Naive B cell (primary cell): Measurements from ENCODE around the gene CASK. TPM values are rescaled to one million over a fixed set of nuclear protein-coding genes. Genes with fewer than 3 reads are reported as not detected.
"Not testable (repeated sequence)": the region's sequence is repeated elsewhere in the genome, so short reads cannot be mapped to it uniquely, and the experiment has no call there.

ENCODE experiments used
- ATAC-seq, 2 donors: fragments of 150-1000 bp; cut with Tn5 transposase; 2 replicates each; pipeline ENCODE4 v1.10.0; 2021; ENCODE audit warnings: low read depth in 2 of 2, mild to moderate bottlenecking in 2 of 2, moderate library complexity in 2 of 2
- DNase-seq: peaks from one replicate; pipeline ENCODE4 v3.0.0; 2022
- H3K27ac Mint-ChIP-seq, 6 donors: one replicate each; pipeline ENCODE4 v1.8.0; 2020 to 2022; ENCODE audit warnings: mild to moderate bottlenecking in 6 of 6, mixed read lengths in 6 of 6, moderate library complexity in 5 of 6, inconsistent platforms in 2 of 6
- H3K27me3 Mint-ChIP-seq, 3 donors: one replicate each; pipeline ENCODE4 v1.8.0; 2021 to 2022; ENCODE audit warnings: mixed read lengths in 3 of 3, mild to moderate bottlenecking in 1 of 3
- H3K36me3 Mint-ChIP-seq, 2 donors: one replicate each; pipeline ENCODE4 v1.8.0; 2020 to 2022; ENCODE audit warnings: mixed read lengths in 2 of 2, inconsistent platforms in 1 of 2, mild to moderate bottlenecking in 1 of 2
- H3K4me1 Mint-ChIP-seq, 3 donors: one replicate each; pipeline ENCODE4 v1.8.0; 2020 to 2022; ENCODE audit warnings: mixed read lengths in 3 of 3, inconsistent platforms in 1 of 3, mild to moderate bottlenecking in 1 of 3, moderate library complexity in 1 of 3
- H3K4me3 Mint-ChIP-seq, 8 donors: one replicate each; pipeline ENCODE4 v1.8.0; 2020 to 2022; ENCODE audit warnings: mild to moderate bottlenecking in 8 of 8, mixed read lengths in 8 of 8, moderate library complexity in 8 of 8, inconsistent platforms in 2 of 8
- H3K9me3 Mint-ChIP-seq, 7 donors: one replicate each; pipeline ENCODE4 v1.8.0; 2020 to 2022; ENCODE audit warnings: mixed read lengths in 7 of 7, mild to moderate bottlenecking in 5 of 7, inconsistent platforms in 2 of 7, moderate library complexity in 1 of 7
- polyA plus RNA-seq, 6 donors: library from polyadenylated mRNA; unstranded; fragments of 300-500 nt; fragmentation: Illumina TruSeq; gene quantifications; one replicate each; pipeline ENCODE4 v1.2.3, GENCODE V29; 2021; ENCODE audit warnings: low read depth in 6 of 6

The CASK gene
- polyA plus RNA-seq, 6 donors from 2014 or later: 2.6 to 10.8 (median 6.2) TPM

DNA sequence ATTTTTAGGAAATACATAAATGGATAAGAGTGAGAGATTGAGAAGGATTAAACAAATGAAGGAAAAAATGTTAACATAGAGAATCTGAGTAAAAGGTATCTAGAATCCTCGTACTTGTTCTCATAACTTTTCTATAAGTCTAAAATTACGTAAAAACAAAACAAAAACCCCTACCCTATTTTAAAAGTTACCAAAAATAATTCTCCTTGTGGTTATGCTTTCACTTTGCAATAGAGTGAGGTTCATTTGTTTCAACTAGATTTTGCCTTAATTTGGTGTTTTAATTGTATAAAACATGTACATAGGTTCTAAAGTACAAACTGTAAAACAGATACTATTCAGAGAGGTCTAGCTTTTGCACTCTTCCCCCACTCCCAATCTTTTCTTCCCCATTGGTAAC lies 238.4 kb downstream of the CASK start:
- ATAC-seq: no peak
- H3K9me3 Mint-ChIP-seq: peaks cover 0 to 2% (median 0%) of the 10 kb centered on the region in 7 donors
- no peaks in the 10 kb centered on the region for H3K36me3 Mint-ChIP-seq
- H3K4me3 Mint-ChIP-seq: peak overlapping the region in 1 of 8 donors; percentile 10
- H3K27ac Mint-ChIP-seq: peak overlapping the region in 2 of 6 donors; percentile 30 to 38
- no peak for DNase-seq
- H3K4me1 Mint-ChIP-seq: peaks cover 11 to 28% (median 20%) of the 10 kb centered on the region in 3 donors
- H3K27me3 Mint-ChIP-seq: no peaks in the 10 kb centered on the region

DNA sequence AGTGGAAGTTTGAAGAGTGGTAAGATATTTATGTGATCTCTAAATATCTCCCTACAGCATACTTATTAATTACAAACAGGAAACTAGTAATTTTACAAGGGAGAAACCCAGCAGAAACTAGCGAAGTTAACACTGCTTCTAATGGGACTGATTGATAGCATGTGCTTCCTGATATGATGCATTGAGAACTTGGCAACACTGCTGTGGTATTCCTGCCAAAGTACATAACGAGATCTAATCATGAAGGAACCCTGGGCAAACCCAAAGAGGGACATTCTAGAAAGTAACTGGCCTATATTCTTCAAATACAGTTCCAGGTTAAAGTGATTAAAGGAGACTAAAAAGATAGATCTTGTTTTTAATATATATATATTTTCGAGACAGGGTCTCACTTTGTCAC lies 239.2 kb downstream of the CASK start:
- H3K27ac Mint-ChIP-seq: no peak overlapping the region
- H3K4me3 Mint-ChIP-seq: no peak overlapping the region
- no peaks in the 10 kb centered on the region for H3K27me3 Mint-ChIP-seq
- ATAC-seq (no peak), DNase-seq (no peak)
- H3K36me3 Mint-ChIP-seq: no peaks in the 10 kb centered on the region
- peaks cover 11 to 28% (median 20%) of the 10 kb centered on the region in 3 donors for H3K4me1 Mint-ChIP-seq
- H3K9me3 Mint-ChIP-seq: peaks cover 0 to 2% (median 0%) of the 10 kb centered on the region in 7 donors

DNA sequence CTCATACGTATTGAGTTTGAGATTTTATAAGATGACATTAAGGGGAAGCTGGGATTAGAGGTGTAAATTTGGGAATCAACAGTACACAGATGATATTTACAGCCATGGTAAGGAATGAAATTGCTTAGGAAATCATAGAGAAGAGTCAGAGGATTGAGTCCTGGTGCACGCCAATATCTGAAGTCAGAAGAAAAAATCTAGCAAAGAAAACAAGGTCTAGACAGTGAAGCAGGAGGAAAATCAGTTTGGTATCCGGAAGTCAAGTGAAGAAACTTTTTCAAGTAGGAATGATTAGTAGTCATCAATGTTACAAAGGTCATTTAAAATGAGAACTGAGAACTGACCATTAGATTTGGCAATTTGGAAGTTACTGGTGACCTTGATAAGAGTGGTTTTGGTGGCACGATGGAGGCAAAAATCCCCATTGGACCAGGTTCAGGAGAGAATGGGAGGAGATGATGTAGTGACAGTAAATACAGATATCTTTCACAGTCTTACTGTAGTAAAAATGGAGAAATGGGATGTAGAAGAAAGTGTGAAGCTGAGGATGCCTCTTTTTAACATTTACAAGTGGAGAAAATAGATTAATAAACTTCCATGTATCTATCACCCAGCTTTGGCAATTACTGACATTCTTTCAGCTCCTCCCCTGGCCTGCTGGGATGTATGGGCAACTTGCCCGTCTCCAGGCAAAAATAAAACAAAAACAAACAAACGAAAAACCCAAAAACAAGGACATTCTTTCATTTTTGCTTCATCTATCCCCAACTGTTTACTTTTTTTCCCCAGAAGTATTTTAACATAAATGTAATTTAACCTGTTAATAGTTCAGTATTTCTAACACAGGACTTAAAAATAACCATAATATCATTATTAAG lies 245.9 kb downstream of the CASK start:
- no peaks in the 10 kb centered on the region for H3K36me3 Mint-ChIP-seq

DNA sequence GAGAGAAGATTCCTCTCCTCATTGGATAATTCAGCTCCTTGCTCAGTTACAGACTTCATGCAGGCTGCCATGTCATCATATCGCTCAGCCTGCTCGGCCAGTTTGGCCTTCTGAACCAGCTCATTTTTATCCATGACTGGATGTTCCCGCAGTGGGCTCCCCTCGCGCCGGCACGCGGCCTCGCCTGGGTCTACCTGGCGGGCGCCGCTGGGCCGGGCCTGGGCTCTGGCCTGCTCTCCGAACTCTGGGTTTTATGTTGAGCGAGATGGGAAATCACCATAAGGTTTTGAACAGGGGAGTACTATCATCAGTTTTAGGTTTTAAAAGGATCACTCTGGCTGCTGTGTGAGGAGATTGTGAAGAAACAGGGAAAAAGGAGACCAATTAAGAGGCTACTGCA lies 247.0 kb downstream of the CASK start:
- not testable (repeated sequence) for H3K4me1 Mint-ChIP-seq, H3K9me3 Mint-ChIP-seq, ATAC-seq, H3K4me3 Mint-ChIP-seq, H3K36me3 Mint-ChIP-seq, H3K27me3 Mint-ChIP-seq, DNase-seq
- peak overlapping the region in 1 of 6 donors; percentile 57 for H3K27ac Mint-ChIP-seq

More for the DNA sequence above, 245.9 kb downstream of the CASK start:
- H3K4me3 Mint-ChIP-seq: no peak overlapping the region
- peaks cover 0 to 4% (median 3%) of the 10 kb centered on the region in 3 donors for H3K4me1 Mint-ChIP-seq
- H3K27me3 Mint-ChIP-seq: peaks cover 0 to 8% (median 0%) of the 10 kb centered on the region in 3 donors
- H3K27ac Mint-ChIP-seq: peak overlapping the region in 1 of 6 donors; percentile 40
- ATAC-seq: no peak
- peaks cover 0 to 3% (median 0%) of the 10 kb centered on the region in 7 donors for H3K9me3 Mint-ChIP-seq
- DNase-seq: no peak

- peaks cover 0 to 5% (median 3%) of the 10 kb centered on the region in 3 donors for H3K4me1 Mint-ChIP-seq
- H3K36me3 Mint-ChIP-seq: no peaks in the 10 kb centered on the region
- H3K27ac Mint-ChIP-seq: no peak overlapping the region
- H3K27me3 Mint-ChIP-seq: peaks cover 0 to 8% (median 0%) of the 10 kb centered on the region in 3 donors
- no peak for ATAC-seq
- DNase-seq: no peak
- no peak overlapping the region for H3K4me3 Mint-ChIP-seq
- peaks cover 0 to 1% (median 0%) of the 10 kb centered on the region in 7 donors for H3K9me3 Mint-ChIP-seq
Measured at GRCh38 chrX:41672643-41673042, 250.7 kb downstream of the CASK start.

GRCh38 chrX:41671082-41671481 lies 252.3 kb downstream of the CASK start:
- no peak overlapping the region for H3K27ac Mint-ChIP-seq
- peaks cover 0 to 1% (median 0%) of the 10 kb centered on the region in 7 donors for H3K9me3 Mint-ChIP-seq
- no peaks in the 10 kb centered on the region for H3K27me3 Mint-ChIP-seq
- peaks cover 0 to 6% (median 5%) of the 10 kb centered on the region in 3 donors for H3K4me1 Mint-ChIP-seq
- ATAC-seq (no peak), DNase-seq (no peak)
- H3K4me3 Mint-ChIP-seq: no peak overlapping the region
- H3K36me3 Mint-ChIP-seq: no peaks in the 10 kb centered on the region

DNA sequence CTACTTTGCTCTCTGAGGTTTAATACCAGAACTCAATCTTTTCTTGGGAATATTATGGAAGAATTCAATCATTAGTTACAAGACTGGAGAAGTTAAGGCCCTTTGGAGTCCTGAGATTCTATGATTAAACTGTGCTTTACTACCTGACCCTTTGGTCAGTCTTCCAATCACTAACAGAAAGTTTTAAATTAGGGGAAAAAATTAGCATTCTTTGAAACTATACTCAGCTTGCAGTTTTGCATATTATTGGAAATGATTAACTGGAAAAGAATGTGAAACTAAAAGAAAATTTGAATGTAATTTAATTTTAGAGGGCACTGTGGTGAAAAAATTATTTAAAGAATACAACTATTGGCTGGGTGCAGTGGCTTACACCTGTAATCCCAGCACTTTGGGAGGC lies 253.2 kb downstream of the CASK start:
- Mint-ChIP-seq H3K4me3 (peak overlapping the region in 1 of 8 donors; percentile 2), H3K27me3 (no peaks in the 10 kb centered on the region), H3K9me3 (peaks cover 0 to 1% (median 0%) of the 10 kb centered on the region in 7 donors), H3K4me1 (peaks cover 4 to 10% (median 9%) of the 10 kb centered on the region in 3 donors), H3K36me3 (no peaks in the 10 kb centered on the region), H3K27ac (no peak overlapping the region)
- no peak for ATAC-seq
- no peak for DNase-seq

- Mint-ChIP-seq H3K4me1 (peaks cover 4 to 10% (median 9%) of the 10 kb centered on the region in 3 donors), H3K4me3 (no peak overlapping the region), H3K9me3 (no peaks in the 10 kb centered on the region), H3K36me3 (no peaks in the 10 kb centered on the region), H3K27me3 (no peaks in the 10 kb centered on the region), H3K27ac (no peak overlapping the region)
- DNase-seq (no peak), ATAC-seq (no peak)
Measured at GRCh38 chrX:41667631-41668030, 255.7 kb downstream of the CASK start.

- ATAC-seq: no peak
- Mint-ChIP-seq H3K36me3 (peaks cover 0 to 7% of the 10 kb centered on the region in 2 donors), H3K9me3 (no peaks in the 10 kb centered on the region), H3K27ac (no peak overlapping the region), H3K27me3 (no peaks in the 10 kb centered on the region), H3K4me3 (no peak overlapping the region), H3K4me1 (peaks cover 4 to 10% (median 5%) of the 10 kb centered on the region in 3 donors)
- DNase-seq: no peak
Measured at GRCh38 chrX:41666251-41666650, 257.1 kb downstream of the CASK start.

DNA sequence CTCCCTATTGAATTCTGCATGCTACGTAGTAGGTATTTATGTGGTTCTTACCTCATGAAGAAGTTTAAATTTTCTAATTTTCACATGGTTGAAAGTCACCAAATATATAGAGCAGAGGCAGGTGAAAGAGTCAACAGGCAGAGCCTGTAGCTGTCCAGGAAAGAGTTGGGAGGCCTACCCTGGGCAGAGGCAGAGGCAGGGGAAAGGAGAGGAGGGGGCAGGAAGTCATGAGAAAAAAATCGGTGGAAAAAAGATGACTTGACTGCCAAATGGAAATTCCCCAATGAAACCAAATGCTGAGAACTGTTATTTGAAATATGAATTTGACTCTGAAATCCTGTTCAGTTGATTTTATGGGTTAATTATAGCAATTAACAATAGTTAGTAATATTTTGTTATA lies 257.7 kb downstream of the CASK start:
- peaks cover 0 to 7% of the 10 kb centered on the region in 2 donors for H3K36me3 Mint-ChIP-seq
- H3K27me3 Mint-ChIP-seq: no peaks in the 10 kb centered on the region
- H3K4me1 Mint-ChIP-seq: peaks cover 4 to 10% (median 5%) of the 10 kb centered on the region in 3 donors
- H3K4me3 Mint-ChIP-seq: no peak overlapping the region
- peak overlapping the region in 1 of 6 donors; percentile 56 for H3K27ac Mint-ChIP-seq
- DNase-seq (no peak), ATAC-seq (no peak)
- H3K9me3 Mint-ChIP-seq: no peaks in the 10 kb centered on the region

GRCh38 chrX:41664908-41665307 lies 258.4 kb downstream of the CASK start:
- H3K4me3 Mint-ChIP-seq: no peak overlapping the region

DNA sequence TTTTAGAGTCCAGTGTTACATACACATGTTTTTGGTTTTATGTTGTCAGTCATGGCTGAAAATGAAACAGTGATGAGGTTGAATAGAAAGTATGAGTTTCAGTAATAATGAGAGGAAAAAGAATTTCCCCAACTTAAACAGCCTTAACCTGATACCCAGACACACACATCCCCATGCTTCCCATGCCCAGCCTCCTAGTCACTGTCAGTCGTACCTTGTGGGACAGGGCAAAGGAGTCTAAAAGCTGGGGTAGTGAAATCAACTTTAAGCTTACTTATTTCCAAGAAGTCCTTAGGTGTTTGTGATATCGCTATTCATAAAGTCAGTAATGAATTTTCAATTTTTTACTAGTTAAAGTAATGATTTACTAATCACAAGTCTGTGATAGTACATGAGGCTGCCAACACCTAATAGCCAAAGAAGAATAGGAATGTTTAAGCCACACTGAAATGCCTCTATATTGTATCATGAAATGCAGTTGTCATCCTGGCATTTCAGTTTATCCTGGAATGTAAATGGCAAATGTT lies 258.9 kb downstream of the CASK start:
- Mint-ChIP-seq H3K4me3 (no peak overlapping the region), H3K9me3 (no peaks in the 10 kb centered on the region), H3K27me3 (no peaks in the 10 kb centered on the region), H3K36me3 (peaks cover 0 to 7% of the 10 kb centered on the region in 2 donors), H3K4me1 (peaks cover 4 to 7% (median 5%) of the 10 kb centered on the region in 3 donors), H3K27ac (no peak overlapping the region)
- DNase-seq (no peak), ATAC-seq (no peak)

More at GRCh38 chrX:41664908-41665307, 258.4 kb downstream of the CASK start:
- no peak overlapping the region for H3K27ac Mint-ChIP-seq
- H3K36me3 Mint-ChIP-seq: peaks cover 0 to 7% of the 10 kb centered on the region in 2 donors
- no peaks in the 10 kb centered on the region for H3K27me3 Mint-ChIP-seq
- no peak for ATAC-seq
- H3K4me1 Mint-ChIP-seq: peaks cover 4 to 7% (median 5%) of the 10 kb centered on the region in 3 donors
- DNase-seq: no peak
- H3K9me3 Mint-ChIP-seq: no peaks in the 10 kb centered on the region

- H3K36me3 Mint-ChIP-seq: peaks cover 13 to 17% of the 10 kb centered on the region in 2 donors
- H3K9me3 Mint-ChIP-seq: no peaks in the 10 kb centered on the region
- peaks cover 5 to 11% (median 7%) of the 10 kb centered on the region in 3 donors for H3K4me1 Mint-ChIP-seq
- no peak for ATAC-seq
- no peak overlapping the region for H3K4me3 Mint-ChIP-seq
- peaks cover 0 to 8% (median 0%) of the 10 kb centered on the region in 3 donors for H3K27me3 Mint-ChIP-seq
- DNase-seq: no peak
- H3K27ac Mint-ChIP-seq: peak overlapping the region in 1 of 6 donors; percentile 72
Measured at GRCh38 chrX:41661366-41662095, 261.8 kb downstream of the CASK start.
